Osteoblast (primary cell): ENCODE data around the gene SAP30L. TPM values are rescaled to one million over a fixed set of nuclear protein-coding genes. Genes with fewer than 3 reads are reported as not detected.

Source experiments
- DNase-seq: peaks from one replicate; pipeline ENCODE4 v3.0.0; 2011; ENCODE audit warnings: low spot score, mixed read lengths; ENCODE audit not compliant: insufficient read length; ENCODE audit errors: missing footprints
- H2AFZ ChIP-seq: 2 replicates; pipeline ENCODE4 v1.6.0; 2011; ENCODE audit warnings: mild to moderate bottlenecking, low read length
- H3K27ac ChIP-seq: 2 replicates; pipeline ENCODE4 v1.5.1; 2011; ENCODE audit warnings: mild to moderate bottlenecking, low read depth, low read length, moderate library complexity
- H3K27me3 ChIP-seq: 2 replicates; pipeline ENCODE4 v1.6.0; 2012; ENCODE audit warnings: mild to moderate bottlenecking, control low read depth, inconsistent platforms, low read length, moderate library complexity; ENCODE audit not compliant: insufficient read depth
- H3K36me3 ChIP-seq: 2 replicates; pipeline ENCODE4 v1.5.1; 2011; ENCODE audit warnings: mild to moderate bottlenecking, low read length, control low read depth, moderate library complexity; ENCODE audit not compliant: insufficient read depth
- H3K4me1 ChIP-seq: 2 replicates; pipeline ENCODE4 v1.5.1; 2011; ENCODE audit warnings: mild to moderate bottlenecking, low read length, control low read depth, moderate library complexity; ENCODE audit not compliant: insufficient read depth
- H3K4me2 ChIP-seq: 2 replicates; pipeline ENCODE4 v1.6.0; 2011; ENCODE audit warnings: mild to moderate bottlenecking, low read length; ENCODE audit not compliant: insufficient read depth
- H3K4me3 ChIP-seq: fragments of 200-600 bp; sonication (generic); 3 replicates; pipeline ENCODE4 v1.5.1; 2012; ENCODE audit warnings: mild to moderate bottlenecking, low read length, inconsistent platforms; ENCODE audit not compliant: insufficient read depth
- H3K79me2 ChIP-seq: 2 replicates; pipeline ENCODE4 v1.6.0; 2012; ENCODE audit warnings: mild to moderate bottlenecking, low read length, control low read depth, inconsistent platforms; ENCODE audit not compliant: insufficient read depth
- H3K9me3 ChIP-seq: 2 replicates; pipeline ENCODE4 v1.5.1; 2011; ENCODE audit warnings: low read depth, low read length, control low read depth
- H4K20me1 ChIP-seq: 2 replicates; pipeline ENCODE4 v1.6.0; 2012; ENCODE audit warnings: mild to moderate bottlenecking, low read length, control low read depth; ENCODE audit not compliant: insufficient read depth
- total RNA-seq: library from RNA; depleted of rRNA; stranded (reverse); fragments of >200 nt; gene quantifications from 2 replicates; pipeline ENCODE4 v1.2.3, GENCODE V29; 2012
- TF ChIP-seq, protein P1 (sequence below): IDR thresholded peaks from 2 replicates; pipeline ENCODE4 v1.5.1; 2011; ENCODE audit warnings: mild to moderate bottlenecking, low read depth, low read length, moderate library complexity; ENCODE audit errors: extremely low read depth

Gene SAP30L
- total RNA-seq, 1 donor, result 32.2 TPM

DNA sequence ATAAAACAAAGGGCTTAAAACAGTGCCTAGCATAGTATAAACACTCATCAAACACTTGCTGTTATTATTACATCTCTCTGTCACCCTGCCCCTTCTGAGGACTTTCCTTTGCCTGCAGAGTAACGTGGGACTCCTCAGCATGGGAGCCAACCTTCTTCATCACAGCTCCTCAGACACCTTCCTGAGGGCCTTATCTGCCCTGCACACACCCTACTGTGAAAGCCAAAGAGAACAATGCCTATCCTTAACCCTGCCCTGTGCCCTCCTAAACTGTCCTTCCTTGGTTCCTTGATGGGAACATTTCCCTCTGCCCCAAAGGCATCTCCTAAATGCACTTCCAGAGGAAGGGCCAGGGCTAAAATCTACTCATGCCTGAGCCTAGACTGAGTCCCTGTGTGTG, 52.8 kb downstream of the SAP30L start:
- Histone ChIP-seq H3K79me2 (no peaks in the 10 kb centered on the region), H3K4me1 (no peaks in the 10 kb centered on the region), H3K4me3 (no peak overlapping the region), H3K9me3 (no peaks in the 10 kb centered on the region), H3K4me2 (no peak overlapping the region), H3K27me3 (peaks cover 44% of the 10 kb centered on the region), H3K36me3 (no peaks in the 10 kb centered on the region), H4K20me1 (no peaks in the 10 kb centered on the region), H3K27ac (no peak overlapping the region), H2AFZ (no peak overlapping the region)
- TF ChIP-seq, protein P1, sequence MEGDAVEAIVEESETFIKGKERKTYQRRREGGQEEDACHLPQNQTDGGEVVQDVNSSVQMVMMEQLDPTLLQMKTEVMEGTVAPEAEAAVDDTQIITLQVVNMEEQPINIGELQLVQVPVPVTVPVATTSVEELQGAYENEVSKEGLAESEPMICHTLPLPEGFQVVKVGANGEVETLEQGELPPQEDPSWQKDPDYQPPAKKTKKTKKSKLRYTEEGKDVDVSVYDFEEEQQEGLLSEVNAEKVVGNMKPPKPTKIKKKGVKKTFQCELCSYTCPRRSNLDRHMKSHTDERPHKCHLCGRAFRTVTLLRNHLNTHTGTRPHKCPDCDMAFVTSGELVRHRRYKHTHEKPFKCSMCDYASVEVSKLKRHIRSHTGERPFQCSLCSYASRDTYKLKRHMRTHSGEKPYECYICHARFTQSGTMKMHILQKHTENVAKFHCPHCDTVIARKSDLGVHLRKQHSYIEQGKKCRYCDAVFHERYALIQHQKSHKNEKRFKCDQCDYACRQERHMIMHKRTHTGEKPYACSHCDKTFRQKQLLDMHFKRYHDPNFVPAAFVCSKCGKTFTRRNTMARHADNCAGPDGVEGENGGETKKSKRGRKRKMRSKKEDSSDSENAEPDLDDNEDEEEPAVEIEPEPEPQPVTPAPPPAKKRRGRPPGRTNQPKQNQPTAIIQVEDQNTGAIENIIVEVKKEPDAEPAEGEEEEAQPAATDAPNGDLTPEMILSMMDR, result no peak
- DNase-seq, result no peak

DNA sequence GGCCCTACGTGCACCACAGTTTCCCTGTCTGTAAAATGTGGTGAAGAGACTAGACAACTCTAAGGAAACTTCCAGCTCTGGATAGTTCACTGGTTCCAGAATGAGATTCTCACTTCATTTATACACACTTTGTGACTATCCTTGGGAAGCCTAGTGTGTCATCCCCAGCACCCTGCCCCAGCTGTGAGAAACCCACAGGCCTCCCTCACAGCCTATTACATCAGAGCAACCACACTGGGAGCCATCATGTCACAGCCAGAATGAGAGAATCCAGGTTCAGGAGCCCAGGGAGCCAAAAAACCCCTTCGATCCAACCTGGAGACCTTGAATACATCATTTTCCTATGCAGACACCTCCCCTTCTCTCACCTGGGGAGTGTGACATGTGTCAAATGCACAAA, 53.2 kb downstream of the SAP30L start:
- H3K4me3 ChIP-seq, result no peak overlapping the region
- H3K36me3 ChIP-seq, result no peaks in the 10 kb centered on the region
- peaks cover 45% of the 10 kb centered on the region for H3K27me3 ChIP-seq
- no peaks in the 10 kb centered on the region for H3K79me2 ChIP-seq
- TF ChIP-seq, protein P1, result no peak
- H3K9me3 ChIP-seq, result no peaks in the 10 kb centered on the region
- no peak overlapping the region for H3K27ac ChIP-seq
- H3K4me2 ChIP-seq, result no peak overlapping the region
- DNase-seq, result no peak
- no peaks in the 10 kb centered on the region for H3K4me1 ChIP-seq
- no peak overlapping the region for H2AFZ ChIP-seq
- H4K20me1 ChIP-seq, result no peaks in the 10 kb centered on the region

DNA sequence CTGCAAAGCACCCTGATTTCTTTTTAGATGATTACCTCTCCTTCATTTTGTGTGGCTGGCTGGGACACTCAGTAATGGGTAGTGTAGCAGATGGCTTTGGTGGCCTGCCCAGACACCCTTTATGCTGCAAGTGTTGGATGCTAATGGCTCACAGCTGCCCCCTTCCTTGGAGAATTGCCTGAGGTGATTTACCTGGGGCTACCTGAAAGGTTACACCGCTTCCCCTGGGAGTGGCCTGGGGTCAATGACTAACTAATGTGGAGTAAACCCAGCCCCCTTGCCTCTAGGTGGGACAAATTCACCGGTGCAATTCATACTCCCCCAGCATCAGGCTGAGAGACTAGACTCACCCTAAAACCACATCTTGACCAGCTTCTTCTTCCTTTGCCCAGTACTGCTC, 55.8 kb downstream of the SAP30L start:
- TF ChIP-seq, protein P1, result no peak
- Histone ChIP-seq H3K9me3 (no peaks in the 10 kb centered on the region), H3K79me2 (no peaks in the 10 kb centered on the region), H3K27ac (no peak overlapping the region), H3K4me1 (no peaks in the 10 kb centered on the region), H3K4me3 (no peak overlapping the region), H3K36me3 (no peaks in the 10 kb centered on the region), H4K20me1 (no peaks in the 10 kb centered on the region), H3K27me3 (peaks cover 41% of the 10 kb centered on the region), H3K4me2 (no peak overlapping the region), H2AFZ (no peak overlapping the region)
- no peak for DNase-seq

DNA sequence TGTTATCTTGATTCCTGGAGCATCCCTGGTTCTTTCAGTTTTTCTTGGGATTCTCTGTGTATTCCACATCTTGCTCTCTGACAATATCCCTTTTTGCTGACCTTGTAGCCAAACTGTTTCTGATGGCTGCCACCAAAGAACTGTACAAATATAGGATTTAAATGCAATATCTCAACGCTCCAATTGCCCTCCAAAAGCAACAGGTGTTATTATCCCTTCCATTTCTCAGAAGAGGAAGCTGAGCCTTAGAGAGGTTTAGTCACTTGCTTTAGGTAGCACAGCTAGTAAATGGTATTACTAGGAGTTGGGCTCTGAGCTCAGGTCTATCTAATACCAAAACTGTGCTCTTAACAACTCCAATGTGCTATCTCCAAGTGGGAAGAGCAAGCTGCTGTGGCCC, 56.4 kb downstream of the SAP30L start:
- H3K9me3 ChIP-seq, result no peaks in the 10 kb centered on the region
- DNase-seq, result no peak
- H3K27me3 ChIP-seq, result peaks cover 41% of the 10 kb centered on the region
- H3K4me3 ChIP-seq, result no peak overlapping the region
- H3K27ac ChIP-seq, result no peak overlapping the region
- H3K4me1 ChIP-seq, result no peaks in the 10 kb centered on the region
- H3K79me2 ChIP-seq, result no peaks in the 10 kb centered on the region
- H4K20me1 ChIP-seq, result no peaks in the 10 kb centered on the region
- TF ChIP-seq, protein P1, result no peak
- no peaks in the 10 kb centered on the region for H3K36me3 ChIP-seq
- no peak overlapping the region for H3K4me2 ChIP-seq
- no peak overlapping the region for H2AFZ ChIP-seq
